Measurements from ENCODE around the gene DPP10. TPM values are rescaled to one million over a fixed set of nuclear protein-coding genes. Genes with fewer than 3 reads are reported as not detected.
A peak's percentile ranks its signal among the peaks of the same experiment; 100 is the strongest.

The DPP10 gene
- total RNA-seq, 1 experiment from 2014 or later: not detected

DNA sequence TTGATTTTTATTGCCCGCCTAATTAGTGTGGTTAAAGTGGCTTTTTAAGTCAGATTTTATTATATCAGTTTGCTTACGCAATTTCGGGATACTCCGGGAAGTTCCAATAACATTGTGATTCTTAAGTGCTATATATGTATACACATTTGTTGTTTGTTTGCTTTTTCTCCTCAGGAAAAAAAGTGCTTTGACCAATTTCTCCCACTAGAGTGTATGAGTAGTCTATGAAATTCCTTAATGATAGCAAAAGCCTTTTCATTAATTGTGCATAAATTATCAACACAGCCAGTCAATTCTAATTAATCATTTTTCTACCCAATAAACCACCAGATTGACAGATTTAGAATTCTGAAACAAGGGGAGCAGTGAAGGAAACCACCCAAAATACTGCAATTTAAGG is 172.2 kb downstream of the DPP10 start:
- no peaks in the 10 kb centered on the region for H3K36me3 ChIP-seq (ENCODE audit: low read depth, low read length)
- H3K27me3 ChIP-seq (ENCODE audit: low read length): 0 out of 2 replicates have a peak, but pooled peaks cover under 1% of the 10 kb centered on the region
- no peaks in the 10 kb centered on the region for H3K9me2 ChIP-seq (replicated peaks; ENCODE audit: low read length)
- no peaks in the 10 kb centered on the region for H4K20me1 ChIP-seq (ENCODE audit: low read length)
- ChIA-PET CTCF (no interaction called here), POLR2A (ENCODE audit: unreplicated experiment) (interaction anchor here (0.7 kb wide), 1 partner anchor 9 kb away, joined by 3 read pairs; no protein-coding TSS in a partner anchor)
- H3K27ac ChIP-seq (ENCODE audit: low read length): no peak overlapping the region
- H3K79me2 ChIP-seq (ENCODE audit: low read length): no peaks in the 10 kb centered on the region
- no TSS peak for BruUV-seq (replicated peaks)
- DNase-seq (peak; percentile 8), ATAC-seq (no peak)
- H3K4me3 ChIP-seq (ENCODE audit: low read length): no peak overlapping the region
- TF ChIP-seq, protein P1, sequence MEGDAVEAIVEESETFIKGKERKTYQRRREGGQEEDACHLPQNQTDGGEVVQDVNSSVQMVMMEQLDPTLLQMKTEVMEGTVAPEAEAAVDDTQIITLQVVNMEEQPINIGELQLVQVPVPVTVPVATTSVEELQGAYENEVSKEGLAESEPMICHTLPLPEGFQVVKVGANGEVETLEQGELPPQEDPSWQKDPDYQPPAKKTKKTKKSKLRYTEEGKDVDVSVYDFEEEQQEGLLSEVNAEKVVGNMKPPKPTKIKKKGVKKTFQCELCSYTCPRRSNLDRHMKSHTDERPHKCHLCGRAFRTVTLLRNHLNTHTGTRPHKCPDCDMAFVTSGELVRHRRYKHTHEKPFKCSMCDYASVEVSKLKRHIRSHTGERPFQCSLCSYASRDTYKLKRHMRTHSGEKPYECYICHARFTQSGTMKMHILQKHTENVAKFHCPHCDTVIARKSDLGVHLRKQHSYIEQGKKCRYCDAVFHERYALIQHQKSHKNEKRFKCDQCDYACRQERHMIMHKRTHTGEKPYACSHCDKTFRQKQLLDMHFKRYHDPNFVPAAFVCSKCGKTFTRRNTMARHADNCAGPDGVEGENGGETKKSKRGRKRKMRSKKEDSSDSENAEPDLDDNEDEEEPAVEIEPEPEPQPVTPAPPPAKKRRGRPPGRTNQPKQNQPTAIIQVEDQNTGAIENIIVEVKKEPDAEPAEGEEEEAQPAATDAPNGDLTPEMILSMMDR (conservative IDR thresholded peaks at IDR 0.05; ENCODE audit: low read depth, low read length): 0 out of 2 replicates have a peak, but pooled peaks have one; percentile 26
- no peak for TF ChIP-seq EZH2phosphoT487 (IDR thresholded peaks at IDR 0.05; ENCODE audit: borderline replicate concordance, low read length)
- no peak for TF ChIP-seq EZH2 (IDR thresholded peaks at IDR 0.05; ENCODE audit: low read length, unreplicated experiment)
- intact Hi-C loops (cut with micrococcal nuclease): no loop called here
- no peaks in the 10 kb centered on the region; the same call in 1 of the 2 replicates for H3K9me3 ChIP-seq (ENCODE audit: low read length)
- H3K9ac ChIP-seq (ENCODE audit: low read length): no peak overlapping the region
- H2AFZ ChIP-seq (ENCODE audit: low read length): no peak overlapping the region
- no peaks in the 10 kb centered on the region for H3F3A ChIP-seq (ENCODE audit: low read length, unreplicated experiment)
- no peaks in the 10 kb centered on the region for H3K4me1 ChIP-seq (ENCODE audit: insufficient read depth, low read length)
- no peak overlapping the region for H3K4me2 ChIP-seq (ENCODE audit: low read length)

DNA sequence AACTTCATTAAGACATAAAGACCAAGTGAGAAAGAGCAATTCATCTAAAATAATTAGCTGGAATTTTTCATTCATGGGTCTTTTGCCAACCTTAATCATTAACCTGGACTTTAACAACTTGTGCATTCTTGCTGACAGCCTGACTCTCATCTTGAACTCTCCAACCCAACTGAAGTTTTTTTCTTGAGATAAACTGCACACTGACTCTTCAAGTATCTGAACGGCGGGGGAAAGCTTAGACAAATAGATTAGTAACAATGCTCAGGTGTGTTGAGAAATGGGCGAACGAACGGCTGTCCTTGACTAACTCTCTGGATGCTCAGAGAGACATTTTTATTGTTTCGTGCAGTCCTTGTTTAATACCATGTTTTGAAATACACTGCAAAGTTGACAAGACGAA is 186.0 kb downstream of the DPP10 start:
- no peaks in the 10 kb centered on the region for H4K20me1 ChIP-seq (ENCODE audit: low read length)
- H3K4me3 ChIP-seq (ENCODE audit: low read length): no peak overlapping the region
- H3K4me2 ChIP-seq (ENCODE audit: low read length): no peak overlapping the region
- H3K9me3 ChIP-seq (ENCODE audit: low read length): no peaks in the 10 kb centered on the region
- ChIA-PET CTCF (no interaction called here), POLR2A (ENCODE audit: unreplicated experiment) (no interaction called here)
- no peak for DNase-seq
- no peaks in the 10 kb centered on the region for H3K4me1 ChIP-seq (ENCODE audit: insufficient read depth, low read length)
- H3K9ac ChIP-seq (ENCODE audit: low read length): no peak overlapping the region
- TF ChIP-seq, protein P1 (conservative IDR thresholded peaks at IDR 0.05; ENCODE audit: low read depth, low read length): no peak
- BruUV-seq (replicated peaks): no TSS peak
- no peaks in the 10 kb centered on the region for H3K36me3 ChIP-seq (ENCODE audit: low read depth, low read length)
- no peaks in the 10 kb centered on the region for H3F3A ChIP-seq (ENCODE audit: low read length, unreplicated experiment)
- no peak overlapping the region for H3K27ac ChIP-seq (ENCODE audit: low read length)
- no peaks in the 10 kb centered on the region for H3K9me2 ChIP-seq (replicated peaks; ENCODE audit: low read length)
- intact Hi-C loops (cut with micrococcal nuclease): no loop called here
- peaks cover 8% of the 10 kb centered on the region; the same call in 1 of the 2 replicates for H3K27me3 ChIP-seq (ENCODE audit: low read length)
- no peak overlapping the region for H2AFZ ChIP-seq (ENCODE audit: low read length)
- H3K79me2 ChIP-seq (ENCODE audit: low read length): no peaks in the 10 kb centered on the region
- no peak for ATAC-seq

DNA sequence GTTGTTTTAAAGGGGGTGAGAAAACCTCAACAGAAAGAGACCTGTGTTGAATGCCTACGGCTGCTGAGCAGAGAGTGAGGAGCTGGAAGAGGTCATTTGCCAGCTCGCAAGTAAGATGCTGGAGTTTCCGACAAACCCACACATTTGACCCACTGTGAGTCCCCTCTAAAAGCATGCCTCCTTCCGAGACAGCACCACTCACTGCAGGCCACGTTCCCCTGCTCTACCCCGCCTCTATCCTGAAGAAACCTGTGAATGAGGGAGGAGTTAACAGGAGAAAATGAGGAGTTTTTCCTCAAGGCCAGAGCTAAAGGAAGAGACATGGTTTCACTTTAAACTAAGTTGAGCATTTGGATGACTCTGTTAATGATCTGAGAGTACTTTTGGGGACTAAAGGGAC is 188.7 kb downstream of the DPP10 start:
- H3K4me3 ChIP-seq (ENCODE audit: low read length): no peak overlapping the region
- H3K27ac ChIP-seq (ENCODE audit: low read length): no peak overlapping the region
- H3K4me2 ChIP-seq (ENCODE audit: low read length): no peak overlapping the region
- H3K79me2 ChIP-seq (ENCODE audit: low read length): no peaks in the 10 kb centered on the region
- no peaks in the 10 kb centered on the region for H4K20me1 ChIP-seq (ENCODE audit: low read length)
- H2AFZ ChIP-seq (ENCODE audit: low read length): no peak overlapping the region
- ChIA-PET CTCF (no interaction called here), POLR2A (ENCODE audit: unreplicated experiment) (no interaction called here)
- ATAC-seq: no peak
- no peaks in the 10 kb centered on the region for H3K9me2 ChIP-seq (replicated peaks; ENCODE audit: low read length)
- no peaks in the 10 kb centered on the region for H3K36me3 ChIP-seq (ENCODE audit: low read depth, low read length)
- 0 out of 2 replicates have a peak, but pooled peaks cover 3% of the 10 kb centered on the region for H3K9me3 ChIP-seq (ENCODE audit: low read length)
- H3F3A ChIP-seq (ENCODE audit: low read length, unreplicated experiment): no peaks in the 10 kb centered on the region
- no peaks in the 10 kb centered on the region for H3K4me1 ChIP-seq (ENCODE audit: insufficient read depth, low read length)
- no peak for TF ChIP-seq EZH2phosphoT487 (IDR thresholded peaks at IDR 0.05; ENCODE audit: borderline replicate concordance, low read length)
- TF ChIP-seq EZH2 (IDR thresholded peaks at IDR 0.05; ENCODE audit: low read length, unreplicated experiment): no peak
- TF ChIP-seq, protein P1 (conservative IDR thresholded peaks at IDR 0.05; ENCODE audit: low read depth, low read length): no peak
- DNase-seq: no peak
- no peak overlapping the region for H3K9ac ChIP-seq (ENCODE audit: low read length)
- no TSS peak for BruUV-seq (replicated peaks)
- intact Hi-C loops (cut with micrococcal nuclease): no loop called here
- H3K27me3 ChIP-seq (ENCODE audit: low read length): peaks cover 8% of the 10 kb centered on the region; the same call in 1 of the 2 replicates

Measured in PC-3 (cell line).